Lower leg skin (tissue), 3 donors: Measurements from ENCODE around the gene PTPA.

Experiments used
- CTCF ChIP-seq, 3 donors: fragments of 450-650 bp; IDR thresholded peaks; one replicate each; pipeline ENCODE4 v1.5.1; 2016; ENCODE audit warnings: antibody characterized with exemption in 3 of 3, mild to moderate bottlenecking in 3 of 3, moderate library complexity in 2 of 3
- POLR2A ChIP-seq, 2 donors: fragments of 450-650 bp; IDR thresholded peaks; one replicate each; pipeline ENCODE4 v1.6.1; 2016 to 2017; ENCODE audit warnings: antibody characterized with exemption in 2 of 2, mild to moderate bottlenecking in 1 of 2, moderate library complexity in 1 of 2

DNA sequence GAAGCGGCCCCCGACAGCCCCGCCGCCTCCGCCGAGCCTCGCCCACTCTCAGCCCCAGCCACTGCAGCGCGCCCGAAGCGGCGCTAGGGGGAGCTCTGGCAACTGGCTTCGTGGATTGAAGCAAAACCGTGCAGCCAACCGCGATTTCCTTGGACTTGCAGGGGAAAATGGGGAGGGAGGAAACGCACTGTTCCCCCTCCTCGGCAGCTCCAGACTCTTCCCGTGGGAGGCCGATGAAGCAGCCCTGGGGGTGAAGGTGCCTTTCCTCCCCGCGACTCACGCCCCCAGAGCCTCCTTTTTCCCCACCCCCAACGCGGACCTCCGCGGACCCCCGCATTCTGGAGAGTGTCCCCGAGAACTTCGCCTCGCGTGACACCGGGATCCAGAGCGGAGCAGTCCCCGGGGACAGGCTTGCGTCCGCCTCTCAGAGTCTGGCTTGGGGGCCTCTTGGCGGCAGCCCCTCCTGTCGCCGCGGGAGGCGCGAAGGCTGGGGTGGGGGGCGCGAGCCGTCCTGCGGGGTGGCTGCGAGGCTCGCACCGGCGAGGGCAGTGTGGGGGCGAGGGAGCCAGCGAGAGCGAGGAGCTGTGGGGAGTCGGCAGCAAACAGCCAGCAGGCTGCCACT, 63.0 kb downstream of the PTPA start:
- TF ChIP-seq CTCF (IDR thresholded peaks at IDR 0.05), result peak in 2 of 3 donors; percentile 19 to 88
- no peak for TF ChIP-seq POLR2A (IDR thresholded peaks at IDR 0.05)
